GM12878 (cell line): ENCODE results near the gene GCC2. TPM values are rescaled to one million over a fixed set of nuclear protein-coding genes. Genes with fewer than 3 reads are reported as not detected.

ENCODE experiments used
- ATAC-seq: fragments of 200-7000 bp; cut with Tn5 transposase; 3 replicates; pipeline ENCODE4 v1.9.1; 2020; ENCODE audit warnings: mild to moderate bottlenecking, moderate library complexity
- BruUV-seq: library from RNA; stranded (reverse); fragments of 400-500 nt; replicated peaks from 2 replicates; lab custom pipeline; 2021; lab: Mats Ljungman, UMichigan
- CTCF ChIA-PET: fragments of 300-600 bp; sonication (Branson Sonifier 250); formaldehyde crosslinking; extraction: SDS; loops from one replicate; lab custom pipeline; 2021; ENCODE audit warnings: inconsistent platforms; lab: Yijun Ruan, JAX
- POLR2A ChIA-PET: fragments of 350-600 bp; formaldehyde crosslinking; extraction: SDS; loops from one replicate; lab custom pipeline; 2021; ENCODE audit warnings: inconsistent platforms; lab: Charles Lee
- RAD21 ChIA-PET: fragments of 300-600 bp; sonication (Branson Sonifier 250); formaldehyde crosslinking; loops from one replicate; lab custom pipeline; 2023; ENCODE audit warnings: antibody characterized with exemption; ENCODE audit not compliant: unreplicated experiment; lab: Charles Lee
- SMC1A ChIA-PET: fragments of 300-600 bp; sonication (Branson Sonifier 250); formaldehyde crosslinking; loops from one replicate; lab custom pipeline; 2023; ENCODE audit not compliant: unreplicated experiment, uncharacterized antibody; lab: Charles Lee
- DNase-seq: peaks from one replicate; pipeline ENCODE4 v3.0.0-alpha.2; 2011; ENCODE audit warnings: low read depth, low spot score
- FAIRE-seq: peaks from 3 replicates; lab custom pipeline; 2011; peaks lifted over from hg19 to GRCh38; lab: Jason Lieb, UNC
- H2AFZ ChIP-seq: 2 replicates; pipeline ENCODE4 v1.6.0; 2011; ENCODE audit warnings: low read depth, low read length, control low read depth; ENCODE audit not compliant: control insufficient read depth
- H3K27ac ChIP-seq: 2 replicates; pipeline ENCODE4 v1.5.1; 2011; ENCODE audit warnings: control low read depth; ENCODE audit not compliant: control insufficient read depth, insufficient read depth
- H3K27me3 ChIP-seq, 2 experiments: replicated peaks in 1 of 2; 2 replicates each; pipeline versions ENCODE4 v1.6.0 to v1.6.1; 2011; ENCODE audit warnings: low read length in 1 of 2; ENCODE audit not compliant: control insufficient read depth in 2 of 2, insufficient read depth in 2 of 2
- H3K36me3 ChIP-seq, 2 experiments: 2 replicates each; pipeline ENCODE4 v1.5.1; 2011; ENCODE audit warnings: low read length in 1 of 2; ENCODE audit not compliant: control insufficient read depth in 2 of 2, insufficient read depth in 2 of 2
- H3K4me1 ChIP-seq: 2 replicates; pipeline ENCODE4 v1.6.1; 2011; ENCODE audit warnings: mild to moderate bottlenecking, low read length, moderate library complexity, mixed read lengths; ENCODE audit not compliant: control insufficient read depth, insufficient read depth
- H3K4me2 ChIP-seq: 2 replicates; pipeline ENCODE4 v1.6.0; 2011; ENCODE audit warnings: control low read depth; ENCODE audit not compliant: control insufficient read depth, insufficient read depth
- H3K4me3 ChIP-seq: fragments of 200-600 bp; sonication (generic); 2 replicates; pipeline ENCODE4 v1.5.1; 2016
- H3K79me2 ChIP-seq: 2 replicates; pipeline ENCODE4 v1.6.0; 2011; ENCODE audit warnings: low read length; ENCODE audit not compliant: control insufficient read depth, insufficient read depth
- H3K9ac ChIP-seq: 2 replicates; pipeline ENCODE4 v1.8.0; 2011; ENCODE audit warnings: low read length, control low read depth, mixed read lengths; ENCODE audit not compliant: control insufficient read depth, insufficient read depth
- H3K9me3 ChIP-seq: replicated peaks from 3 replicates; pipeline ENCODE4 v1.5.1; 2011; ENCODE audit warnings: mild to moderate bottlenecking, low read length; ENCODE audit not compliant: control insufficient read depth, insufficient read depth
- H4K20me1 ChIP-seq: 2 replicates; pipeline ENCODE4 v1.6.0; 2011; ENCODE audit not compliant: control insufficient read depth, insufficient read depth
- BACH1 ChIP-seq: fragments of 450-650 bp; IDR thresholded peaks from 2 replicates; pipeline ENCODE4 v1.6.1; 2017; ENCODE audit warnings: mild to moderate bottlenecking, borderline replicate concordance
- CEBPB ChIP-seq, 2 experiments: fragments of 150-350 bp in 1 of 2; IDR thresholded peaks; 2 replicates each; pipeline ENCODE4 v1.6.1; 2012 to 2014; ENCODE audit warnings: low read depth in 2 of 2, low read length in 2 of 2, borderline replicate concordance in 1 of 2, inconsistent platforms in 1 of 2
- CHD1 ChIP-seq: IDR thresholded peaks from 2 replicates; pipeline ENCODE4 v1.6.1; 2012; ENCODE audit warnings: low read depth, low read length, improper control_type of control experiment
- CHD2 ChIP-seq: IDR thresholded peaks from 2 replicates; pipeline ENCODE4 v1.6.1; 2011; ENCODE audit warnings: low read depth, low read length, improper control_type of control experiment, borderline replicate concordance
- IKZF1 ChIP-seq: fragments of 450-650 bp; conservative IDR thresholded peaks from 2 replicates; pipeline ENCODE4 v1.6.1; 2017; ENCODE audit warnings: antibody characterized with exemption, mild to moderate bottlenecking
- KDM1A ChIP-seq: fragments of 200-600 bp; sonication (generic); IDR thresholded peaks from 2 replicates; pipeline ENCODE4 v1.6.1; 2016; ENCODE audit warnings: borderline replicate concordance
- KLF5 ChIP-seq: fragments of 450-650 bp; IDR thresholded peaks from 2 replicates; pipeline ENCODE4 v1.6.1; 2014; ENCODE audit warnings: mild to moderate bottlenecking; ENCODE audit not compliant: partially characterized antibody
- LARP7 ChIP-seq: fragments of 450-650 bp; IDR thresholded peaks from 2 replicates; pipeline ENCODE4 v1.6.1; 2017; ENCODE audit warnings: mild to moderate bottlenecking
- MXI1 ChIP-seq: fragments of 150-350 bp; IDR thresholded peaks from 2 replicates; pipeline ENCODE4 v1.6.1; 2011; ENCODE audit warnings: low read depth, mild to moderate bottlenecking, inconsistent platforms, low read length, improper control_type of control experiment
- MYB ChIP-seq: fragments of 150-350 bp; IDR thresholded peaks from 2 replicates; pipeline ENCODE4 v1.6.1; 2014; ENCODE audit warnings: mild to moderate bottlenecking, low read depth, low read length, borderline replicate concordance
- NR2F1 ChIP-seq: fragments of 450-650 bp; conservative IDR thresholded peaks from 2 replicates; pipeline ENCODE4 v1.6.1; 2017; ENCODE audit warnings: mild to moderate bottlenecking
- PAX8 ChIP-seq: fragments of 450-650 bp; IDR thresholded peaks from 2 replicates; pipeline ENCODE4 v1.6.1; 2017; ENCODE audit warnings: mild to moderate bottlenecking, moderate library complexity
- POLR2A ChIP-seq: IDR thresholded peaks from 2 replicates; pipeline ENCODE4 v1.6.1; 2011; ENCODE audit warnings: low read depth, mild to moderate bottlenecking, low read length
- POU2F2 ChIP-seq: IDR thresholded peaks from 3 replicates; pipeline ENCODE4 v1.6.1; 2011; ENCODE audit warnings: low read depth, mild to moderate bottlenecking, low read length, borderline replicate concordance
- RBBP5 ChIP-seq: fragments of 200-600 bp; sonication (generic); conservative IDR thresholded peaks from 2 replicates; pipeline ENCODE4 v1.6.1; 2016
- TCF12 ChIP-seq: IDR thresholded peaks from 2 replicates; pipeline ENCODE4 v1.6.1; 2011; ENCODE audit warnings: low read depth, mild to moderate bottlenecking, low read length
- ZZZ3 ChIP-seq: IDR thresholded peaks from 2 replicates; pipeline ENCODE4 v1.6.1; 2011; ENCODE audit warnings: low read depth; ENCODE audit not compliant: control insufficient read depth, insufficient read length
- WGBS: methylation state at CpG from one replicate; pipeline ENCODE4 v1.1.6; 2016; ENCODE audit warnings: low lambda C conversion rate; ENCODE audit not compliant: insufficient replicate concordance, insufficient coverage; ENCODE audit errors: missing lambda C conversion rate; 5-methylcytosine and 5-hydroxymethylcytosine counted together
- in situ Hi-C: fragments of 300-500 bp; cut with MboI; formaldehyde crosslinking; loops from 9 replicates; pipeline ENCODE4 v1.14.3; 2018; ENCODE audit warnings: mixed read lengths
- intact Hi-C: fragments of 100-400 bp; cut with micrococcal nuclease; formaldehyde crosslinking; loops from one replicate; pipeline ENCODE4 v1.14.2; 2022; ENCODE audit not compliant: unreplicated experiment
- polyA plus RNA-seq, 11 experiments: library from polyadenylated mRNA; depleted of rRNA in 4 of 11; unstranded in 6 of 11; stranded (reverse) in 5 of 11; fragments of >200 nt; fragmentation: Nextera tagmentation in 4 of 11; fragmentation: Illumina TruSeq in 1 of 11; extraction: Ambion mirVana in 4 of 11; extraction: Trizol in 1 of 11; gene quantifications; 1 replicate in 1 of 11; 2 replicates in 10 of 11; pipeline versions ENCODE4 v1.2.1 to v1.2.3, GENCODE V29; 2011 to 2016; ENCODE audit warnings: inconsistent platforms in 2 of 11, missing spikeins in 2 of 11, low read depth in 1 of 11
- total RNA-seq, 4 experiments: library from RNA; depleted of rRNA in 3 of 4; stranded (reverse); fragments of >200 nt in 3 of 4; fragmentation: Illumina TruSeq in 1 of 4; extraction: Trizol in 1 of 4; gene quantifications; 2 replicates each; pipeline versions ENCODE4 v1.2.1 to v1.2.3, GENCODE V29; 2013 to 2021
- TF ChIP-seq, protein P1 (sequence below): fragments of 450-650 bp; IDR thresholded peaks from 2 replicates; pipeline ENCODE4 v1.6.1; 2017; ENCODE audit warnings: antibody characterized with exemption, mild to moderate bottlenecking, moderate library complexity

GCC2 gene
- total and polyA plus RNA-seq, 10 of the 15 experiments (the other 5 are each of a cell fraction or from before 2014, with no cell fraction given), result 11.8 to 35.5 (median 25.4) TPM

DNA sequence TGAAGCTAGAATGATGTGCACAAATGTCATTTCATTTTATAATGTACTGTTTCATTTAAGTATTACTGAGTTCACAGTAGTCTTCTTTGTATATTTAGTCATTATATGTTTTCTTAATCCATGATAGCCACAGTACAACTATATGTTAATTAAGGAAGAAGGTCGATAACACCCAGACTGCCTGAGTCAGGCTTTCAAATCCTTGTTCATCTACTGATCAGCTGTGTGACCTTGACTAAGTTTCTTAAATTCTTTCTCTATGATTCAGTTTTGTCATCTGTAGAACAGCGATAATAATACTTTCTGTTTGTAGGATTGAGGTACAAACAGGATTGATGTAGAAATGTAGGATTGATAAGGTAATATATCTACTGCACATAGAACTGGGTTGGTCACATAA, 5.4 kb downstream of the GCC2 start (continued):
- TF ChIP-seq, protein P1, sequence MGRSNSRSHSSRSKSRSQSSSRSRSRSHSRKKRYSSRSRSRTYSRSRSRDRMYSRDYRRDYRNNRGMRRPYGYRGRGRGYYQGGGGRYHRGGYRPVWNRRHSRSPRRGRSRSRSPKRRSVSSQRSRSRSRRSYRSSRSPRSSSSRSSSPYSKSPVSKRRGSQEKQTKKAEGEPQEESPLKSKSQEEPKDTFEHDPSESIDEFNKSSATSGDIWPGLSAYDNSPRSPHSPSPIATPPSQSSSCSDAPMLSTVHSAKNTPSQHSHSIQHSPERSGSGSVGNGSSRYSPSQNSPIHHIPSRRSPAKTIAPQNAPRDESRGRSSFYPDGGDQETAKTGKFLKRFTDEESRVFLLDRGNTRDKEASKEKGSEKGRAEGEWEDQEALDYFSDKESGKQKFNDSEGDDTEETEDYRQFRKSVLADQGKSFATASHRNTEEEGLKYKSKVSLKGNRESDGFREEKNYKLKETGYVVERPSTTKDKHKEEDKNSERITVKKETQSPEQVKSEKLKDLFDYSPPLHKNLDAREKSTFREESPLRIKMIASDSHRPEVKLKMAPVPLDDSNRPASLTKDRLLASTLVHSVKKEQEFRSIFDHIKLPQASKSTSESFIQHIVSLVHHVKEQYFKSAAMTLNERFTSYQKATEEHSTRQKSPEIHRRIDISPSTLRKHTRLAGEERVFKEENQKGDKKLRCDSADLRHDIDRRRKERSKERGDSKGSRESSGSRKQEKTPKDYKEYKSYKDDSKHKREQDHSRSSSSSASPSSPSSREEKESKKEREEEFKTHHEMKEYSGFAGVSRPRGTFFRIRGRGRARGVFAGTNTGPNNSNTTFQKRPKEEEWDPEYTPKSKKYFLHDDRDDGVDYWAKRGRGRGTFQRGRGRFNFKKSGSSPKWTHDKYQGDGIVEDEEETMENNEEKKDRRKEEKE, result no peak
- no peak for TF ChIP-seq CHD2

DNA sequence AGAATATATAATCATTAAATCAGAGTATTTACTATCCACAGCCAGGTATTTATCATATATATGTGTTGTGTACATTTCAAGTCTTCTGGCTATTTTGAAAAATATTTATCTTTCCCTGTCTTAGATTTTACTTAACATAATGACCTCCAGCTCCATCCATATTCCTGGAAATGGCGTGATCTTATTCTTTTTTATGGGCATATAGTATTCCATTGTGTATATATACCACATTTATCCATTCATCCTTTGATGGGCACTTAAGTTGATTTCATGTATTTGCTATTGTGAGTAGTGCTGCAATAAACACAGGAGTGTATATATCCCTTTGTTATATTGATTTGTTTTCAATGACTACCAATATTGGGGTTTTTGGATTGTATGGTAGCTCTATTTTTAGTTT, 6.6 kb downstream of the GCC2 start:
- WGBS, result 100% methylated on average over 1 of the region's 1 CpG
- Histone ChIP-seq H4K20me1 (no peaks in the 10 kb centered on the region), H3K36me3 (peaks cover 0 to 14% of the 10 kb centered on the region in 2 experiments; a peak in 2 of 4 replicates), H3K79me2 (peaks cover 7% of the 10 kb centered on the region), H2AFZ (no peak overlapping the region), H3K4me3 (no peak overlapping the region), H3K4me2 (no peak overlapping the region), H3K9me3 (peaks cover 9% of the 10 kb centered on the region), H3K4me1 (peaks cover 8% of the 10 kb centered on the region), H3K27me3 (no peaks in the 10 kb centered on the region), H3K27ac (no peak overlapping the region), H3K9ac (no peak overlapping the region)
- ChIA-PET RAD21 (no interaction called here), POLR2A (interaction anchor here (0.6 kb wide), 1 partner anchor 76 kb away, joined by 6 read pairs; no protein-coding TSS in a partner anchor), CTCF (no interaction called here), SMC1A (interaction anchor here (1.0 kb wide), 1 partner anchor 14 kb away, joined by 3 read pairs; no protein-coding TSS in a partner anchor)
- intact Hi-C loops, result no loop called here
- DNase-seq (no peak), ATAC-seq (no peak), FAIRE-seq (no peak)
- in situ Hi-C loops, result no loop called here
- TF ChIP-seq KLF5 (no peak), IKZF1 (no peak), POLR2A (no peak), NR2F1 (no peak), MXI1 (no peak), TCF12 (no peak), ZZZ3 (no peak), PAX8 (no peak), POU2F2 (no peak), MYB (no peak), CHD1 (no peak), LARP7 (no peak), RBBP5 (no peak), BACH1 (no peak), CEBPB (IDR thresholded peaks at IDR 0.05; ENCODE audit: borderline replicate concordance in 1 of 2, low read depth in 2 of 2, low read length in 2 of 2) (no peak), KDM1A (no peak)
- no TSS peak for BruUV-seq
